ENCODE results near the gene VWF. TPM values are rescaled to one million over a fixed set of nuclear protein-coding genes. Genes with fewer than 3 reads are reported as not detected.
"Not testable (repeated sequence)": the region's sequence is repeated elsewhere in the genome, so short reads cannot be mapped to it uniquely, and the experiment has no call there.

VWF gene
- polyA plus RNA-seq, 4 donors: 8.1 to 11.9 (median 11.0) TPM

- DNase-seq (ENCODE audit: low read depth in 4 of 4, low spot score in 2 of 4): not testable (repeated sequence)
Measured at GRCh38 chr12:6010631-6011350, 113.7 kb downstream of the VWF start.

- DNase-seq (ENCODE audit: low read depth in 4 of 4, low spot score in 2 of 4): no peak
Measured at GRCh38 chr12:5997260-5997659, 127.2 kb downstream of the VWF start.

- no peak for DNase-seq (ENCODE audit: low read depth in 4 of 4, low spot score in 2 of 4)
Measured at GRCh38 chr12:5996459-5996858, 128.0 kb downstream of the VWF start.

GRCh38 chr12:5989621-5990020, 134.8 kb downstream of the VWF start:
- DNase-seq (ENCODE audit: low read depth in 4 of 4, low spot score in 2 of 4): no peak

GRCh38 chr12:5988659-5989116, 135.8 kb downstream of the VWF start:
- DNase-seq (ENCODE audit: low read depth in 4 of 4, low spot score in 2 of 4): peak; percentile 47 to 55 (median 52)

GRCh38 chr12:5988088-5988487, 136.4 kb downstream of the VWF start:
- DNase-seq (ENCODE audit: low read depth in 4 of 4, low spot score in 2 of 4): no peak

- no peak for DNase-seq (ENCODE audit: low read depth in 4 of 4, low spot score in 2 of 4)
Measured at GRCh38 chr12:5987573-5987972, 136.9 kb downstream of the VWF start.

- no peak for DNase-seq (ENCODE audit: low read depth in 4 of 4, low spot score in 2 of 4)
Measured at GRCh38 chr12:5985471-5985870, 139.0 kb downstream of the VWF start.

GRCh38 chr12:5984873-5985272, 139.6 kb downstream of the VWF start:
- no peak for DNase-seq (ENCODE audit: low read depth in 4 of 4, low spot score in 2 of 4)

GRCh38 chr12:5982106-5982505, 142.4 kb downstream of the VWF start:
- DNase-seq (ENCODE audit: low read depth in 4 of 4, low spot score in 2 of 4): no peak

- no peak for DNase-seq (ENCODE audit: low read depth in 4 of 4, low spot score in 2 of 4)
Measured at GRCh38 chr12:5977556-5977955, 146.9 kb downstream of the VWF start.

GRCh38 chr12:5976711-5977110, 147.8 kb downstream of the VWF start:
- DNase-seq (ENCODE audit: low read depth in 4 of 4, low spot score in 2 of 4): no peak

GRCh38 chr12:5976196-5976595, 148.3 kb downstream of the VWF start:
- no peak for DNase-seq (ENCODE audit: low read depth in 4 of 4, low spot score in 2 of 4)

- DNase-seq (ENCODE audit: low read depth in 4 of 4, low spot score in 2 of 4): no peak
Measured at GRCh38 chr12:5973461-5974115, 150.9 kb downstream of the VWF start.

GRCh38 chr12:5972387-5972786, 152.1 kb downstream of the VWF start:
- no peak for DNase-seq (ENCODE audit: low read depth in 4 of 4, low spot score in 2 of 4)

GRCh38 chr12:5971194-5971850, 153.1 kb downstream of the VWF start:
- DNase-seq (ENCODE audit: low read depth in 4 of 4, low spot score in 2 of 4): no peak

GRCh38 chr12:5969974-5970690, 154.3 kb downstream of the VWF start:
- no peak for DNase-seq (ENCODE audit: low read depth in 4 of 4, low spot score in 2 of 4)

- DNase-seq (ENCODE audit: low read depth in 4 of 4, low spot score in 2 of 4): no peak
Measured at GRCh38 chr12:5969156-5969973, 155.1 kb downstream of the VWF start.

- DNase-seq (ENCODE audit: low read depth in 4 of 4, low spot score in 2 of 4): no peak
Measured at GRCh38 chr12:5967645-5968415, 156.6 kb downstream of the VWF start.
